ENCODE measurements around the gene NDUFB7. TPM values are rescaled to one million over a fixed set of nuclear protein-coding genes. Genes with fewer than 3 reads are reported as not detected.

The NDUFB7 gene
- total RNA-seq, 1 experiment from 2014 or later, result 155 TPM

- Mint-ChIP-seq H3K4me1 (no peaks in the 10 kb centered on the region), H3K27ac (no peak overlapping the region), H3K36me3 (ENCODE audit: insufficient read depth in 1 of 3, low read depth in 3 of 3) (peaks cover 0 to 24% (median 7%) of the 10 kb centered on the region in 3 experiments; a peak in 4 of 7 replicates), H3K27me3 (ENCODE audit: low read depth) (peaks cover 5% of the 10 kb centered on the region), H3K4me3 (no peak overlapping the region), H3K9me3 (peaks cover 25 to 90% of the 10 kb centered on the region in 2 experiments)
- no peaks in the 10 kb centered on the region for H4K20me1 ChIP-seq (ENCODE audit: control insufficient read depth, insufficient read depth, insufficient read length)
- H3K23me2 ChIP-seq (ENCODE audit: insufficient read length, low read depth, low read length, poor library complexity, severe bottlenecking), result no peaks in the 10 kb centered on the region
- H2BK5ac ChIP-seq (ENCODE audit: insufficient read length, low read length), result no peak overlapping the region
- no peak for DNase-seq
- no peak overlapping the region for H3T11ph ChIP-seq (ENCODE audit: low read length)
- H3K27me3 ChIP-seq (ENCODE audit: insufficient read depth, low read length), result no peaks in the 10 kb centered on the region
- H2AK5ac ChIP-seq (ENCODE audit: insufficient read length, low read length), result no peak overlapping the region
- WGBS (ENCODE audit: extremely low coverage, insufficient read length, low lambda C conversion rate), result no CpG with 5 or more reads among the region's 9 CpGs
- no peak overlapping the region for H4K8ac ChIP-seq (replicated peaks; ENCODE audit: insufficient read length, low read depth, low read length)
- H2BK20ac ChIP-seq (ENCODE audit: low read depth, low read length, poor library complexity, severe bottlenecking), result no peak overlapping the region
- no peaks in the 10 kb centered on the region for H3K4me1 ChIP-seq (ENCODE audit: insufficient read depth, low read length)
- H2AFZ ChIP-seq (ENCODE audit: low read length), result no peak overlapping the region
- H2BK120ac ChIP-seq (ENCODE audit: low read depth, low read length, poor library complexity, severe bottlenecking), result no peak overlapping the region
- no peak overlapping the region for H2BK15ac ChIP-seq (ENCODE audit: low read depth, low read length)
- no peaks in the 10 kb centered on the region for H3K79me1 ChIP-seq (ENCODE audit: insufficient read depth, low read depth, low read length, poor library complexity, severe bottlenecking)
- no peak for TF ChIP-seq CTCF (conservative IDR thresholded peaks at IDR 0.05)
- no peak overlapping the region for H4K5ac ChIP-seq (ENCODE audit: insufficient read length, low read depth, low read length)
- H2BK12ac ChIP-seq (ENCODE audit: insufficient read length, low read depth, low read length), result no peak overlapping the region
- H3K9me3 ChIP-seq (ENCODE audit: control insufficient read depth, low read depth, low read length), result no peaks in the 10 kb centered on the region
- no peak overlapping the region for H3K4ac ChIP-seq (ENCODE audit: low read depth, low read length)
- no peak overlapping the region for H3K14ac ChIP-seq (ENCODE audit: insufficient read depth, low read length)
- no peak overlapping the region for H3K18ac ChIP-seq (ENCODE audit: insufficient read length, low read depth, low read length)
- H4K91ac ChIP-seq (ENCODE audit: insufficient read length, low read depth, low read length), result no peak overlapping the region
- H3K79me2 ChIP-seq (ENCODE audit: insufficient read depth, low read length), result no peaks in the 10 kb centered on the region
- no peak overlapping the region for H3K9ac ChIP-seq (ENCODE audit: extremely low read depth, insufficient read length, low read length)
- H3K23ac ChIP-seq (ENCODE audit: insufficient read length, low read depth, low read length), result no peak overlapping the region
- H3K4me2 ChIP-seq (ENCODE audit: insufficient read depth, insufficient read length, low read length), result no peak overlapping the region
- no peak overlapping the region for H3K56ac ChIP-seq (ENCODE audit: insufficient read length, low read depth, low read length)
- H3K27ac ChIP-seq (ENCODE audit: insufficient read length, low read depth, low read length), result no peak overlapping the region
Measured at GRCh38 chr19:14606627-14607026, 34.8 kb upstream of the NDUFB7 start.
